ENCODE data around the gene MYD88.

GRCh38 chr3:38170722-38171121, 32.3 kb downstream of the MYD88 start:
- TF ChIP-seq POLR2A (IDR thresholded peaks at IDR 0.05; ENCODE audit: low read length): no peak
- no peak for TF ChIP-seq GATA1 (IDR thresholded peaks at IDR 0.05; ENCODE audit: low read depth, low read length)

Data from erythroblast (primary cell).